ENCODE data around the gene BBIP1.
A peak's percentile ranks its signal among the peaks of the same experiment; 100 is the strongest.
"Not testable (repeated sequence)": the region's sequence is repeated elsewhere in the genome, so short reads cannot be mapped to it uniquely, and the experiment has no call there.

BBIP1 gene

GRCh38 chr10:110944792-110945396 is 25.9 kb upstream of the BBIP1 start:
- Mint-ChIP-seq H3K4me3 (no peak overlapping the region), H3K9me3 (peaks cover 6% of the 10 kb centered on the region), H3K36me3 (peaks cover 39% of the 10 kb centered on the region), H3K27me3 (no peaks in the 10 kb centered on the region), H3K4me1 (peaks cover 3% of the 10 kb centered on the region), H3K27ac (no peak overlapping the region)
- no peak for DNase-seq
- CTCF ChIA-PET = interaction anchor here (1.0 kb wide), 1 partner anchor 333 kb away, joined by 3 read pairs; no protein-coding TSS in a partner anchor

GRCh38 chr10:110939419-110939818 is 20.4 kb upstream of the BBIP1 start:
- H3K4me1 Mint-ChIP-seq = no peaks in the 10 kb centered on the region
- CTCF ChIA-PET = no interaction called here
- no peak for DNase-seq
- H3K27ac Mint-ChIP-seq = no peak overlapping the region
- H3K9me3 Mint-ChIP-seq = peaks cover 6% of the 10 kb centered on the region
- no peak overlapping the region for H3K4me3 Mint-ChIP-seq
- H3K27me3 Mint-ChIP-seq = no peaks in the 10 kb centered on the region
- peaks cover 26% of the 10 kb centered on the region for H3K36me3 Mint-ChIP-seq

- CTCF ChIA-PET = no interaction called here
- Mint-ChIP-seq H3K4me1 (no peaks in the 10 kb centered on the region), H3K27ac (no peak overlapping the region), H3K36me3 (peaks cover 8% of the 10 kb centered on the region), H3K27me3 (no peaks in the 10 kb centered on the region), H3K4me3 (no peak overlapping the region), H3K9me3 (no peaks in the 10 kb centered on the region)
- DNase-seq = no peak
These were observed 17.8 kb upstream of the BBIP1 start for GRCh38 chr10:110936757-110937156.

GRCh38 chr10:110932505-110933180 is 13.7 kb upstream of the BBIP1 start:
- Mint-ChIP-seq H3K9me3 (no peaks in the 10 kb centered on the region), H3K36me3 (peaks cover 2% of the 10 kb centered on the region), H3K4me1 (peaks cover 3% of the 10 kb centered on the region), H3K27me3 (no peaks in the 10 kb centered on the region), H3K27ac (no peak overlapping the region), H3K4me3 (no peak overlapping the region)
- DNase-seq = no peak
- CTCF ChIA-PET = interaction anchor here (0.7 kb wide), 1 partner anchor 321 kb away, joined by 3 read pairs; no protein-coding TSS in a partner anchor

- Mint-ChIP-seq H3K4me1 (peaks cover 5% of the 10 kb centered on the region), H3K27me3 (no peaks in the 10 kb centered on the region), H3K4me3 (no peak overlapping the region), H3K27ac (no peak overlapping the region), H3K36me3 (peaks cover 1% of the 10 kb centered on the region), H3K9me3 (no peaks in the 10 kb centered on the region)
- DNase-seq = no peak
- CTCF ChIA-PET = no interaction called here
These were observed 12.9 kb upstream of the BBIP1 start for GRCh38 chr10:110931769-110932381.

GRCh38 chr10:110927461-110927860 is 8.5 kb upstream of the BBIP1 start:
- Mint-ChIP-seq H3K9me3 (no peaks in the 10 kb centered on the region), H3K27ac (no peak overlapping the region), H3K36me3 (peaks cover 4% of the 10 kb centered on the region), H3K4me3 (no peak overlapping the region), H3K27me3 (no peaks in the 10 kb centered on the region), H3K4me1 (peaks cover 22% of the 10 kb centered on the region)
- DNase-seq = no peak
- CTCF ChIA-PET = interaction anchor here (1.5 kb wide), 1 partner anchor 11 kb away, joined by 4 read pairs; no protein-coding TSS in a partner anchor

- Mint-ChIP-seq H3K4me1 (peaks cover 33% of the 10 kb centered on the region), H3K4me3 (no peak overlapping the region), H3K27ac (no peak overlapping the region), H3K9me3 (no peaks in the 10 kb centered on the region), H3K36me3 (peaks cover 3% of the 10 kb centered on the region), H3K27me3 (no peaks in the 10 kb centered on the region)
- CTCF ChIA-PET = no interaction called here
- DNase-seq = no peak
These were observed 5.0 kb upstream of the BBIP1 start for GRCh38 chr10:110923856-110924493.

GRCh38 chr10:110919971-110920881 is 1.2 kb upstream of the BBIP1 start:
- peaks cover 7% of the 10 kb centered on the region for H3K36me3 Mint-ChIP-seq
- DNase-seq = peak; percentile 31
- H3K27ac Mint-ChIP-seq = peak overlapping the region; percentile 89
- peak overlapping the region; percentile 91 for H3K4me3 Mint-ChIP-seq
- CTCF ChIA-PET = no interaction called here
- H3K4me1 Mint-ChIP-seq = peaks cover 42% of the 10 kb centered on the region
- no peaks in the 10 kb centered on the region for H3K27me3 Mint-ChIP-seq
- H3K9me3 Mint-ChIP-seq = no peaks in the 10 kb centered on the region

GRCh38 chr10:110919349-110919931 is 460 bp upstream of the BBIP1 start, which contains the start of gene SHOC2:
SHOC2 (plus strand) TSS chr10:110919604; CDS start chr10:110964359, 44,755 bp downstream.
- CTCF ChIA-PET = interaction anchor here (1.5 to 1.7 kb wide), 2 partner anchors 26 to 115 kb away, joined by 5 to 8 read pairs; no protein-coding TSS in a partner anchor
- Mint-ChIP-seq H3K9me3 (no peaks in the 10 kb centered on the region), H3K4me1 (peaks cover 42% of the 10 kb centered on the region), H3K36me3 (peaks cover 7% of the 10 kb centered on the region), H3K4me3 (peak within 1 kb of the TSS; percentile 91), H3K27ac (peak within 1 kb of the TSS; percentile 98), H3K27me3 (no peaks in the 10 kb centered on the region)
- DNase-seq = peak; percentile 99

- no peaks in the 10 kb centered on the region for H3K9me3 Mint-ChIP-seq
- H3K27me3 Mint-ChIP-seq = no peaks in the 10 kb centered on the region
- peaks cover 6% of the 10 kb centered on the region for H3K36me3 Mint-ChIP-seq
- H3K4me3 Mint-ChIP-seq = peak overlapping the region; percentile 91
- CTCF ChIA-PET = interaction anchor here (0.9 to 2.8 kb wide), 6 partner anchors 15 to 172 kb away, joined by 3 to 10 read pairs (median 6); no protein-coding TSS in a partner anchor
- peak overlapping the region; percentile 98 for H3K27ac Mint-ChIP-seq
- peaks cover 34% of the 10 kb centered on the region for H3K4me1 Mint-ChIP-seq
- peak; percentile 93 for DNase-seq
These were observed 724 bp downstream of the BBIP1 start for GRCh38 chr10:110918269-110918642.

GRCh38 chr10:110916554-110917346 is 2.2 kb downstream of the BBIP1 start:
- H3K4me1 Mint-ChIP-seq = peaks cover 27% of the 10 kb centered on the region
- H3K27ac Mint-ChIP-seq = no peak overlapping the region
- H3K9me3 Mint-ChIP-seq = no peaks in the 10 kb centered on the region
- H3K27me3 Mint-ChIP-seq = no peaks in the 10 kb centered on the region
- DNase-seq = no peak
- H3K36me3 Mint-ChIP-seq = peaks cover 7% of the 10 kb centered on the region
- no peak overlapping the region for H3K4me3 Mint-ChIP-seq
- CTCF ChIA-PET = interaction anchor here (0.6 to 2.8 kb wide), 4 partner anchors 10 to 170 kb away, joined by 3 to 10 read pairs (median 6); no protein-coding TSS in a partner anchor

GRCh38 chr10:110915600-110915999 is 3.4 kb downstream of the BBIP1 start:
- not testable (repeated sequence) for H3K27ac Mint-ChIP-seq, H3K27me3 Mint-ChIP-seq, H3K4me3 Mint-ChIP-seq, H3K9me3 Mint-ChIP-seq, DNase-seq
- Mint-ChIP-seq H3K4me1 (peaks cover 18% of the 10 kb centered on the region), H3K36me3 (peaks cover 10% of the 10 kb centered on the region)
- CTCF ChIA-PET = interaction anchor here (0.7 kb wide), 1 partner anchor 348 kb away, joined by 3 read pairs; no protein-coding TSS in a partner anchor

All from activated naive CD4-positive, alpha-beta T cell treated with anti-CD3 and anti-CD28 coated beads, Interleukin-2, amount 10 ng/mL, durations not matched to agents 7 days and 5 days (primary cell).